DOHH2 (cell line): ENCODE measurements around the gene ARAP1.

Experiments used
- EZH2phosphoT487 ChIP-seq: fragments of 200-600 bp; sonication (generic); IDR thresholded peaks from 2 replicates; pipeline ENCODE4 v1.6.1; 2017; ENCODE audit warnings: borderline replicate concordance, mild to moderate bottlenecking, antibody characterized with exemption, low read length, moderate library complexity, mixed read lengths
- TF ChIP-seq, protein P1 (sequence below): fragments of 200-600 bp; sonication (generic); IDR thresholded peaks from one replicate; pipeline ENCODE4 v1.5.1; 2014; ENCODE audit warnings: antibody characterized with exemption, mild to moderate bottlenecking, low read depth, low read length; ENCODE audit not compliant: poor library complexity, severe bottlenecking

DNA sequence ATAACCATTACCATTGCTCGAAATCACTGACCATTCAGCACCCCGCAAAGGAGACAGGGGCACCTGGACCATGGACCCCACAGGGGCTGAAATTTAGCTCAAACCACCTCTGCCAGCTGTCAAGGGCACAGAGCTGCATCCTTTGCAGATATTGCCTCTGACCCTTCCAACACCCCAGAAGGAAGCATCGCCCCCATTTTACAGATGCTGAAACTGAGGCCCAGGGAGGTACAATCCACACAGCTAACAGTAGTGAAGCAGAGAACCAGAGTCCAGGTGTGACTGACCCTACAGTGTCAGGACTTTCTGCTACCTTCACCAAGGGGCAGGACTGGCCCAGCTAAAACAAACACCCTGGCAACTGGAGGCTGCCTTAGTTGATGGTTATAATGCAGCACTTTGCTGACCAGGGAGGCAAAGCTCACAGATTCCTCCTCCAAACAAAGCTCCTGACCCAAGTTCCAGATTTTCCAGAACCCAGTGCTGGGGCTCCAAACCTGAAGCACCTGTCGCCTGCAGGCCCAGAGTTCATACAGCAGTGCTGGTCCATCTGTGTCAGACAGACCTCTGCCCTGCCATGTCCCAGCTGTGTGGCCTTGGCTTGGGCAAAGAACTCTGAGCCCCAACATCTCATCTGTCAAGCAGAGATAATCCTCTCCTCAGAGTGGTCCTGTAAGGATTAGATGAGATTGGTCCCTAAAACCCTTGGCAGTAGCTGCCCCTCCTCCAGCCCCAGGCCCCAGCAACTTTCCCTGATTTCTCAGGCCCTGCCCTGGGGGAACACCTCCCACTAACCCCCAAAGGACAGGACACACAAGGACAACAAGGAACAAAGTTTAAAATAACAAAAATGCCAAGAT lies 15.2 kb upstream of the ARAP1 start:
- TF ChIP-seq, protein P1, sequence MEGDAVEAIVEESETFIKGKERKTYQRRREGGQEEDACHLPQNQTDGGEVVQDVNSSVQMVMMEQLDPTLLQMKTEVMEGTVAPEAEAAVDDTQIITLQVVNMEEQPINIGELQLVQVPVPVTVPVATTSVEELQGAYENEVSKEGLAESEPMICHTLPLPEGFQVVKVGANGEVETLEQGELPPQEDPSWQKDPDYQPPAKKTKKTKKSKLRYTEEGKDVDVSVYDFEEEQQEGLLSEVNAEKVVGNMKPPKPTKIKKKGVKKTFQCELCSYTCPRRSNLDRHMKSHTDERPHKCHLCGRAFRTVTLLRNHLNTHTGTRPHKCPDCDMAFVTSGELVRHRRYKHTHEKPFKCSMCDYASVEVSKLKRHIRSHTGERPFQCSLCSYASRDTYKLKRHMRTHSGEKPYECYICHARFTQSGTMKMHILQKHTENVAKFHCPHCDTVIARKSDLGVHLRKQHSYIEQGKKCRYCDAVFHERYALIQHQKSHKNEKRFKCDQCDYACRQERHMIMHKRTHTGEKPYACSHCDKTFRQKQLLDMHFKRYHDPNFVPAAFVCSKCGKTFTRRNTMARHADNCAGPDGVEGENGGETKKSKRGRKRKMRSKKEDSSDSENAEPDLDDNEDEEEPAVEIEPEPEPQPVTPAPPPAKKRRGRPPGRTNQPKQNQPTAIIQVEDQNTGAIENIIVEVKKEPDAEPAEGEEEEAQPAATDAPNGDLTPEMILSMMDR: no peak
- no peak for TF ChIP-seq EZH2phosphoT487
